ENCODE results near the gene SCLY. TPM values are rescaled to one million over a fixed set of nuclear protein-coding genes. Genes with fewer than 3 reads are reported as not detected.

The SCLY gene
- total RNA-seq, 6 experiments from 2014 or later: 24.4 to 54.2 (median 35.9) TPM

DNA sequence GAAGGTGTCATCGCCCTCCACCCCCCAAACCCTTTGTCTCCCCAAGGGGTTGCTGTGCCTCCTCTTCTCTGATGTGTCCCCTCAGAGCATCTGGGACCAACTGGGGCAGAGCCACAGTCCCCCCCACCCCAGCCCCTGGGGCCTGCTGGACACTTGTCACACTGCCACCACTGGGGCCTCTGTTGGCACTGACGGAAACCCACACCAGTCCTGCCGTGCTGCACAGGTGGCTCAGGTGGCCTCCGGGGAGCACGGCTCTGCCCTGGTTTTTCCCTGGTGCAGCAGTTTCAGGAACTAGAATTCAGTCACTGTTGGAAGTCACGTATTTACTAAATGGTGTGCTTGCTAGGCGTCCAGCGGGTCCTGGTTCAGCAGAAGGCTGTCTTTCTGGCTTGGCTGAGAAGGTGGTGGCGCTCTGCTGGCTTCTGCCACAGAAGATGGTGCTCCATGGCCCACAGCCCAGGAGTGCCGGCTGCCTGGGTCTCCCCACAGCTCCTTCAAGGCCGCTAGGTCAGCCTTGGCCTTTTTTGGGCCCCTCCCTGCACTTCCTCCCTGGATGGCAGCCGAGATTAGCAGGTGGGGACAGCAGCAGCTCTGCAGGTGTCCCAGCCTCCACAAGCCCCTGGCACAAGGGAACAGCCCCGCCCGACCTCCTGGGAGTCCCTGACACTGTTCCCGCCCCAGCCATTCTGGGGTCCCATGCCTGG is 59.1 kb downstream of the SCLY start:
- Histone ChIP-seq H3K4me1 (no peaks in the 10 kb centered on the region), H3K9me3 (no peaks in the 10 kb centered on the region), H3K4me3 (no peak overlapping the region), H3K27ac (no peak overlapping the region), H3K36me3 (no peaks in the 10 kb centered on the region), H3K27me3 (no peaks in the 10 kb centered on the region)
- TF ChIP-seq, protein P1, sequence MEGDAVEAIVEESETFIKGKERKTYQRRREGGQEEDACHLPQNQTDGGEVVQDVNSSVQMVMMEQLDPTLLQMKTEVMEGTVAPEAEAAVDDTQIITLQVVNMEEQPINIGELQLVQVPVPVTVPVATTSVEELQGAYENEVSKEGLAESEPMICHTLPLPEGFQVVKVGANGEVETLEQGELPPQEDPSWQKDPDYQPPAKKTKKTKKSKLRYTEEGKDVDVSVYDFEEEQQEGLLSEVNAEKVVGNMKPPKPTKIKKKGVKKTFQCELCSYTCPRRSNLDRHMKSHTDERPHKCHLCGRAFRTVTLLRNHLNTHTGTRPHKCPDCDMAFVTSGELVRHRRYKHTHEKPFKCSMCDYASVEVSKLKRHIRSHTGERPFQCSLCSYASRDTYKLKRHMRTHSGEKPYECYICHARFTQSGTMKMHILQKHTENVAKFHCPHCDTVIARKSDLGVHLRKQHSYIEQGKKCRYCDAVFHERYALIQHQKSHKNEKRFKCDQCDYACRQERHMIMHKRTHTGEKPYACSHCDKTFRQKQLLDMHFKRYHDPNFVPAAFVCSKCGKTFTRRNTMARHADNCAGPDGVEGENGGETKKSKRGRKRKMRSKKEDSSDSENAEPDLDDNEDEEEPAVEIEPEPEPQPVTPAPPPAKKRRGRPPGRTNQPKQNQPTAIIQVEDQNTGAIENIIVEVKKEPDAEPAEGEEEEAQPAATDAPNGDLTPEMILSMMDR (IDR thresholded peaks at IDR 0.05): no peak
- no peak for TF ChIP-seq POLR2A (IDR thresholded peaks at IDR 0.05)
- intact Hi-C loops (cut with DNase I): no loop called here
- ATAC-seq (no peak), DNase-seq (peak in 2 of 3 donors; percentile 14 to 41)
- 57% methylated on average over 4 of the region's 15 CpGs for WGBS (ENCODE audit: insufficient coverage, low coverage, low lambda C conversion rate, missing lambda C conversion rate)

DNA sequence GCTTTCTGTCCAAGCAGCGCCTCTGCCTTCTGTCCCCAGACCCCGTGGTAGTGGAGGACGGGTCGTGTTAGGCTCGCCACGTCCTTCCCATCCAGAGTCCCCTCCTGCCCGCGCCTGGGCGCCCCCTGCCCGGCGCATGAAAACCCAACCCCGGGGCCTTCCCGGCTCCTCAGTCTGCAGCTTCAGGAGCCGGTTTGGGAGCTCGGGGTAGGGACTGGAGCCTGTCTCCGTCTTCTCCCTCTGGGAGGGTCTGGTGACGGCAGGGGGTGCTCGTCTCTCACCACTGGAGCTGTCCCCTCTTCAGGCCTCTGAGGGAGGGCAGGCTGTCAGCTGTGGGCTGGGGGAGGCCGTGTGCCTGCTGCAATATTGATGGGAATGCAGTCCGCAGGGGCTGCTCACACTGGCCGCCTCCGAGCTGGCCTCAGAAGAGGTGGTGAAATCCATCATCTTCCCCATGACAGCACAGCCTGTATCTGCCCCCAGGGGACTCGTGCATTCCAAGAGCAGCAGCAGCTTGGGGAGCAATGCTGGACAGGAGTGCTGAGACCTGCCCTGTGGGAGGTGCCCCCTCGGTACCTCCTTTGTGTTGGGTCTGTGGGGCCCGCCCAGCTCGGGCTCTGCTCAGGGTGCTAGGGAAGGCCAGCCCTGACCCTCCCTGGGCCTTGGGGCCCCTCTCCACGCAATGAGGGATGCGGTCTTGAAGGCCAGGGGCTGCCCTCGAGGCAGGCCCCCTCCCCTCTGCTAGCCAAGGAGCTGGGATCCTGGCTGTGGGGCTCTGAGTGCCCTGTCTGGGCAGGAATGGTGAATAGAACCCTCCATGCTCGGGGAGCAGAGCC is 59.9 kb downstream of the SCLY start:
- ATAC-seq: no peak
- Histone ChIP-seq H3K27me3 (no peaks in the 10 kb centered on the region), H3K27ac (no peak overlapping the region), H3K4me3 (no peak overlapping the region), H3K4me1 (no peaks in the 10 kb centered on the region), H3K36me3 (no peaks in the 10 kb centered on the region), H3K9me3 (no peaks in the 10 kb centered on the region)
- intact Hi-C loops (cut with DNase I): no loop called here
- peak in 2 of 3 donors; percentile 12 to 26 for DNase-seq
- WGBS (ENCODE audit: insufficient coverage, low coverage, low lambda C conversion rate, missing lambda C conversion rate): no CpG with 5 or more reads among the region's 30 CpGs
- TF ChIP-seq, protein P1 (IDR thresholded peaks at IDR 0.05): no peak
- TF ChIP-seq POLR2A (IDR thresholded peaks at IDR 0.05): no peak

DNA sequence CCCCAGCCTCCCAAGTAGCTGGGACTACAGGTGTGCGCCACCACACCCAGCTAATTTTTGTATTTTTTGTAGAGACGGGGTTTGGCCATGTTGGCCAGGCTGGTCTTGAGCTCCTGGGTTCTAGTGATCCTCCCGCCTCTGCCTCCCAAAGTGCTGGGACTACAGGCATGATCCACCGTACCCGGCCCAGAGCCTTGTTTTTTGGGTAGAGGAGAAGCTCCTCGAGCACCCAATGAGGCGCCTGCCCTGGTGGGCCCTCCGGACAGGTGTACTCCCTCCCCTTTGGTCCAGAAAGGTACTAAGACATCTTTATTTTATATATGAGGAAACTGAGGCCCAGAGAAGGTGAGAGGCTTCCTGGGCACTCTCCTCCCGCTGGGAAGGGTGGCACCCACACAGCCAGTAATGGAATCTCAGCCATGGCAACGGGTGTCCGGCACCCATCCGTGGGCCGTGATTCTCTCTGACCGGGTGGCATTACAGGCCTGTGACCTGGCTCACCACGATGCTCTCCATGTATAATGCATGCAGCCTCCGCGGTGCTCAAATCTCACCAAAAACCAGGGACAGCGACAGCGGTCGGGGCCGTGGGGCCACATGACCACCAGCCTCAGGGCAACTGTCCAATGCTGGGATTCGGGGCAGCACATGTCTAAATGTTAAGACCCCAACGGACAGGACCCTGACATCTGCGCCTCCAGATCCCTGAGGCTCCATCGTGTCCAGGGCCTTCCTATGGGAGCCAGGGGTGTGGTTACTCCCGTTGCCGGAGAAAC is 60.9 kb downstream of the SCLY start:
- 82% methylated on average over 9 of the region's 27 CpGs for WGBS (ENCODE audit: insufficient coverage, low coverage, low lambda C conversion rate, missing lambda C conversion rate)
- peak in 1 of 3 donors; percentile 47 for DNase-seq

More for the DNA sequence above, 60.9 kb downstream of the SCLY start:
- no peak for ATAC-seq
- TF ChIP-seq, protein P1 (IDR thresholded peaks at IDR 0.05): no peak
- no peak for TF ChIP-seq POLR2A (IDR thresholded peaks at IDR 0.05)
- no peaks in the 10 kb centered on the region for H3K27me3 ChIP-seq
- H3K36me3 ChIP-seq: no peaks in the 10 kb centered on the region
- intact Hi-C loops (cut with DNase I): no loop called here
- no peaks in the 10 kb centered on the region for H3K4me1 ChIP-seq
- no peaks in the 10 kb centered on the region for H3K9me3 ChIP-seq
- H3K27ac ChIP-seq: no peak overlapping the region
- H3K4me3 ChIP-seq: no peak overlapping the region
